ENCODE results near the gene ZC3H10. TPM values are rescaled to one million over a fixed set of nuclear protein-coding genes. Genes with fewer than 3 reads are reported as not detected.

Gene ZC3H10
- total and polyA plus RNA-seq, 2 of the 13 experiments (the other 11 are each of a cell fraction or from before 2014, with no cell fraction given): 0.70 to 2.3 TPM

GRCh38 chr12:56081393-56082347, 36.4 kb upstream of the ZC3H10 start (continued):
- no peak for TF ChIP-seq KIAA2018 (CRISPR knock-in tag; IDR thresholded peaks at IDR 0.05; ENCODE audit: borderline replicate concordance)
- peak; percentile 92 for TF ChIP-seq SP5 (CRISPR knock-in tag; IDR thresholded peaks at IDR 0.05; ENCODE audit: borderline replicate concordance, low read depth)
- TF ChIP-seq DR1 (CRISPR knock-in tag; IDR thresholded peaks at IDR 0.05): peak; percentile 63
- TF ChIP-seq ZNF567 (CRISPR knock-in tag; IDR thresholded peaks at IDR 0.05; ENCODE audit: borderline replicate concordance): 0 out of 2 replicates have a peak, but pooled peaks have one; percentile 54
- no peak for TF ChIP-seq FOSL1 (CRISPR knock-in tag; IDR thresholded peaks at IDR 0.05; ENCODE audit: borderline replicate concordance)
- no peak for TF ChIP-seq ZNF333 (CRISPR knock-in tag; IDR thresholded peaks at IDR 0.05; ENCODE audit: borderline replicate concordance)
- peak; percentile 85; the same call in 1 of the 2 replicates for TF ChIP-seq ARHGAP35 (CRISPR knock-in tag; IDR thresholded peaks at IDR 0.05; ENCODE audit: borderline replicate concordance)
- TF ChIP-seq PRMT3 (CRISPR knock-in tag; IDR thresholded peaks at IDR 0.05; ENCODE audit: borderline replicate concordance, low read depth): peak; percentile 74; the same call in 1 of the 2 replicates
- peak; percentile 54; the same call in 1 of the 2 replicates for TF ChIP-seq ONECUT2 (CRISPR knock-in tag; IDR thresholded peaks at IDR 0.05)
- TF ChIP-seq ZBTB7A (CRISPR knock-in tag; IDR thresholded peaks at IDR 0.05): peak; percentile 86; the same call in 1 of the 2 replicates
- TF ChIP-seq ZNF709 (CRISPR knock-in tag; IDR thresholded peaks at IDR 0.05): peak; percentile 64; the same call in 1 of the 2 replicates
- TF ChIP-seq MZF1 (CRISPR knock-in tag; IDR thresholded peaks at IDR 0.05; ENCODE audit: borderline replicate concordance): peak; percentile 97
- TF ChIP-seq PRDM15 (CRISPR knock-in tag; IDR thresholded peaks at IDR 0.05): 0 out of 2 replicates have a peak, but pooled peaks have one; percentile 28
- TF ChIP-seq ZNF816 (CRISPR knock-in tag; IDR thresholded peaks at IDR 0.05; ENCODE audit: borderline replicate concordance): 0 out of 2 replicates have a peak, but pooled peaks have one; percentile 14
- TF ChIP-seq SOX6 (IDR thresholded peaks at IDR 0.05): no peak
- peak; percentile 96 for TF ChIP-seq SOX6 (CRISPR knock-in tag; IDR thresholded peaks at IDR 0.05)

Measured in HepG2 (cell line).